Body of pancreas (tissue), 4 donors: ENCODE data around the gene SAPCD2.
A peak's percentile ranks its signal among the peaks of the same experiment; 100 is the strongest.

Experiments used
- CTCF ChIP-seq, 7 experiments: fragments of 450-650 bp in 4 of 7; fragments of 200-600 bp in 3 of 7; sonication (generic) in 3 of 7; IDR thresholded peaks; one replicate each; pipeline ENCODE4 v1.5.1; 2016 to 2019; ENCODE audit warnings: antibody characterized with exemption in 7 of 7
- POLR2A ChIP-seq, 3 donors: fragments of 450-650 bp; IDR thresholded peaks; one replicate each; pipeline ENCODE4 v1.6.1; 2016; ENCODE audit warnings: antibody characterized with exemption in 3 of 3, mild to moderate bottlenecking in 2 of 3

GRCh38 chr9:137064027-137064879 lies 6.1 kb downstream of the SAPCD2 start:
- TF ChIP-seq CTCF (IDR thresholded peaks at IDR 0.05) (peak; percentile 91 to 97 (median 94)), POLR2A (IDR thresholded peaks at IDR 0.05) (no peak)
